HG03457 (cell line): ENCODE measurements around the gene LARGE1.

ENCODE experiments used
- ATAC-seq: cut with Tn5 transposase; IDR thresholded peaks from one replicate; pipeline ENCODE4 v1.9.1; 2021; ENCODE audit warnings: moderate number of reproducible peaks; ENCODE audit not compliant: unreplicated experiment

Gene LARGE1

GRCh38 chr22:33914131-33914530, 6.1 kb downstream of the LARGE1 start:
- no peak for ATAC-seq

- no peak for ATAC-seq
Measured at GRCh38 chr22:33913188-33913587, 7.1 kb downstream of the LARGE1 start.

GRCh38 chr22:33909911-33910310, 10.4 kb downstream of the LARGE1 start:
- no peak for ATAC-seq

GRCh38 chr22:33909075-33909458, 11.2 kb downstream of the LARGE1 start:
- ATAC-seq: no peak

GRCh38 chr22:33908171-33909074, 11.9 kb downstream of the LARGE1 start:
- ATAC-seq: no peak

- ATAC-seq: no peak
Measured at GRCh38 chr22:33906954-33907353, 13.3 kb downstream of the LARGE1 start.

- ATAC-seq: no peak
Measured at GRCh38 chr22:33906475-33906874, 13.8 kb downstream of the LARGE1 start.

GRCh38 chr22:33903012-33903411, 17.3 kb downstream of the LARGE1 start:
- no peak for ATAC-seq

- no peak for ATAC-seq
Measured at GRCh38 chr22:33902073-33902472, 18.2 kb downstream of the LARGE1 start.

- no peak for ATAC-seq
Measured at GRCh38 chr22:33898121-33898520, 22.2 kb downstream of the LARGE1 start.

GRCh38 chr22:33897448-33897835, 22.8 kb downstream of the LARGE1 start:
- ATAC-seq: no peak

GRCh38 chr22:33896575-33897447, 23.5 kb downstream of the LARGE1 start:
- no peak for ATAC-seq

- no peak for ATAC-seq
Measured at GRCh38 chr22:33896154-33896553, 24.1 kb downstream of the LARGE1 start.

GRCh38 chr22:33895444-33895843, 24.8 kb downstream of the LARGE1 start:
- ATAC-seq: no peak

- ATAC-seq: no peak
Measured at GRCh38 chr22:33894515-33894914, 25.8 kb downstream of the LARGE1 start.

GRCh38 chr22:33894036-33894435, 26.2 kb downstream of the LARGE1 start:
- ATAC-seq: no peak

- no peak for ATAC-seq
Measured at GRCh38 chr22:33893512-33893911, 26.8 kb downstream of the LARGE1 start.

GRCh38 chr22:33891992-33892391, 28.3 kb downstream of the LARGE1 start:
- ATAC-seq: no peak

- ATAC-seq: no peak
Measured at GRCh38 chr22:33891455-33891854, 28.8 kb downstream of the LARGE1 start.

GRCh38 chr22:33889748-33890147, 30.5 kb downstream of the LARGE1 start:
- ATAC-seq: no peak

- ATAC-seq: no peak
Measured at GRCh38 chr22:33888821-33889220, 31.5 kb downstream of the LARGE1 start.

- ATAC-seq: no peak
Measured at GRCh38 chr22:33887173-33887572, 33.1 kb downstream of the LARGE1 start.
